H1 (cell line): ENCODE data around the gene MROH7. TPM values are rescaled to one million over a fixed set of nuclear protein-coding genes. Genes with fewer than 3 reads are reported as not detected.

Experiments
- SP2 ChIP-seq: IDR thresholded peaks from 2 replicates; pipeline ENCODE4 v1.6.1; 2012; ENCODE audit warnings: mild to moderate bottlenecking, low read length, inconsistent platforms
- polyA plus RNA-seq, 7 experiments: library from polyadenylated mRNA; depleted of rRNA in 3 of 7; stranded (reverse) in 5 of 7; unstranded in 2 of 7; fragments of >200 nt in 5 of 7; fragments of 200-250 nt in 2 of 7; gene quantifications; 1 replicate in 5 of 7; 2 replicates in 1 of 7; 4 replicates in 1 of 7; pipeline versions ENCODE4 v1.2.1 to v1.2.3, GENCODE V29; 2011 to 2013; ENCODE audit warnings: missing spikeins in 2 of 7, mixed read lengths in 2 of 7
- total RNA-seq: library from RNA; stranded (reverse); fragmentation: NEBNext Ultra II Directional; extraction: Animal tissue kit (Norgen Biotek cat#: 25700); gene quantifications from 2 replicates; pipeline ENCODE4 v1.2.1, GENCODE V29; 2021
- TF ChIP-seq, protein P1 (sequence below), 3 experiments: IDR thresholded peaks; 1 replicate in 2 of 3; 2 replicates in 1 of 3; pipeline versions ENCODE4 v1.5.1 to v1.6.1; 2011; ENCODE audit warnings: low read length in 3 of 3, mild to moderate bottlenecking in 3 of 3, inconsistent platforms in 2 of 3, low read depth in 1 of 3, moderate library complexity in 1 of 3; ENCODE audit not compliant: insufficient read depth in 1 of 3; ENCODE audit errors: control extremely low read depth in 1 of 3

MROH7 gene
- total and polyA plus RNA-seq, 2 of the 8 experiments (the other 6 are each of a cell fraction or from before 2014, with no cell fraction given): 0.07 to 0.20 TPM

- TF ChIP-seq, protein P1, sequence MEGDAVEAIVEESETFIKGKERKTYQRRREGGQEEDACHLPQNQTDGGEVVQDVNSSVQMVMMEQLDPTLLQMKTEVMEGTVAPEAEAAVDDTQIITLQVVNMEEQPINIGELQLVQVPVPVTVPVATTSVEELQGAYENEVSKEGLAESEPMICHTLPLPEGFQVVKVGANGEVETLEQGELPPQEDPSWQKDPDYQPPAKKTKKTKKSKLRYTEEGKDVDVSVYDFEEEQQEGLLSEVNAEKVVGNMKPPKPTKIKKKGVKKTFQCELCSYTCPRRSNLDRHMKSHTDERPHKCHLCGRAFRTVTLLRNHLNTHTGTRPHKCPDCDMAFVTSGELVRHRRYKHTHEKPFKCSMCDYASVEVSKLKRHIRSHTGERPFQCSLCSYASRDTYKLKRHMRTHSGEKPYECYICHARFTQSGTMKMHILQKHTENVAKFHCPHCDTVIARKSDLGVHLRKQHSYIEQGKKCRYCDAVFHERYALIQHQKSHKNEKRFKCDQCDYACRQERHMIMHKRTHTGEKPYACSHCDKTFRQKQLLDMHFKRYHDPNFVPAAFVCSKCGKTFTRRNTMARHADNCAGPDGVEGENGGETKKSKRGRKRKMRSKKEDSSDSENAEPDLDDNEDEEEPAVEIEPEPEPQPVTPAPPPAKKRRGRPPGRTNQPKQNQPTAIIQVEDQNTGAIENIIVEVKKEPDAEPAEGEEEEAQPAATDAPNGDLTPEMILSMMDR (IDR thresholded peaks at IDR 0.05; ENCODE audit: control extremely low read depth in 1 of 3, insufficient read depth in 1 of 3, low read depth in 1 of 3, low read length in 3 of 3): no peak
- no peak for TF ChIP-seq SP2
Measured at GRCh38 chr1:54742282-54742681, 100.7 kb downstream of the MROH7 start (continued).
